Measurements from ENCODE around the gene HDAC4. TPM values are rescaled to one million over a fixed set of nuclear protein-coding genes. Genes with fewer than 3 reads are reported as not detected.

Gene HDAC4
- total and polyA plus RNA-seq, 3 donors from 2014 or later, result 29.0 to 67.5 (median 58.7) TPM

GRCh38 chr2:239187464-239188253 is 213.2 kb downstream of the HDAC4 start:
- intact Hi-C loops (cut with DNase I; ENCODE audit: low total_unique reads), result no loop called here

GRCh38 chr2:239186516-239187357 is 214.1 kb downstream of the HDAC4 start:
- no peak overlapping the region for H3K4me3 ChIP-seq
- no peaks in the 10 kb centered on the region for H3K36me3 ChIP-seq (ENCODE audit: low read depth, missing control alignments)
- H3K27ac ChIP-seq, result no peak overlapping the region
- no peaks in the 10 kb centered on the region for H3K27me3 ChIP-seq
- DNase-seq, result no peak
- intact Hi-C loops (cut with DNase I; ENCODE audit: low total_unique reads), result no loop called here
- TF ChIP-seq POLR2A (IDR thresholded peaks at IDR 0.05) (no peak), CTCF (IDR thresholded peaks at IDR 0.05) (no peak)
- WGBS, 2 donors, result 93 to 96% methylated on average over 19 to 20 of the region's 20 CpGs
- no peaks in the 10 kb centered on the region for H3K4me1 ChIP-seq
- no peaks in the 10 kb centered on the region for H3K9me3 ChIP-seq

More at GRCh38 chr2:239187464-239188253, 213.2 kb downstream of the HDAC4 start:
- H3K4me3 ChIP-seq, result no peak overlapping the region
- DNase-seq, result no peak
- H3K9me3 ChIP-seq, result no peaks in the 10 kb centered on the region
- 91 to 99% methylated on average over 15 of the region's 15 CpGs for WGBS, 2 donors
- TF ChIP-seq POLR2A (IDR thresholded peaks at IDR 0.05) (no peak), CTCF (IDR thresholded peaks at IDR 0.05) (no peak)
- H3K36me3 ChIP-seq (ENCODE audit: low read depth, missing control alignments), result no peaks in the 10 kb centered on the region
- no peaks in the 10 kb centered on the region for H3K27me3 ChIP-seq
- H3K4me1 ChIP-seq, result no peaks in the 10 kb centered on the region
- no peak overlapping the region for H3K27ac ChIP-seq

- DNase-seq, result no peak
Measured at GRCh38 chr2:239184968-239185903, 215.6 kb downstream of the HDAC4 start.

More at GRCh38 chr2:239184968-239185903, 215.6 kb downstream of the HDAC4 start:
- no peaks in the 10 kb centered on the region for H3K36me3 ChIP-seq (ENCODE audit: low read depth, missing control alignments)
- no peaks in the 10 kb centered on the region for H3K4me1 ChIP-seq
- H3K9me3 ChIP-seq, result no peaks in the 10 kb centered on the region
- H3K27me3 ChIP-seq, result no peaks in the 10 kb centered on the region
- H3K4me3 ChIP-seq, result no peak overlapping the region
- H3K27ac ChIP-seq, result no peak overlapping the region
- intact Hi-C loops (cut with DNase I; ENCODE audit: low total_unique reads), result no loop called here
- 94 to 97% methylated on average over 6 to 14 of the region's 14 CpGs for WGBS, 2 donors
- TF ChIP-seq POLR2A (IDR thresholded peaks at IDR 0.05), result no peak
- TF ChIP-seq CTCF (IDR thresholded peaks at IDR 0.05), result no peak

Data from testis (tissue), 3 donors.